GM12878 (cell line): ENCODE results near the gene PSMB9. TPM values are rescaled to one million over a fixed set of nuclear protein-coding genes. Genes with fewer than 3 reads are reported as not detected.

Source experiments
- ATAC-seq: fragments of 200-7000 bp; cut with Tn5 transposase; 3 replicates; pipeline ENCODE4 v1.9.1; 2020; ENCODE audit warnings: mild to moderate bottlenecking, moderate library complexity
- BruUV-seq: library from RNA; stranded (reverse); fragments of 400-500 nt; replicated peaks from 2 replicates; lab custom pipeline; 2021; lab: Mats Ljungman, UMichigan
- CTCF ChIA-PET: fragments of 300-600 bp; sonication (Branson Sonifier 250); formaldehyde crosslinking; extraction: SDS; loops from one replicate; lab custom pipeline; 2021; ENCODE audit warnings: inconsistent platforms; lab: Yijun Ruan, JAX
- POLR2A ChIA-PET: fragments of 350-600 bp; formaldehyde crosslinking; extraction: SDS; loops from one replicate; lab custom pipeline; 2021; ENCODE audit warnings: inconsistent platforms; lab: Charles Lee
- RAD21 ChIA-PET: fragments of 300-600 bp; sonication (Branson Sonifier 250); formaldehyde crosslinking; loops from one replicate; lab custom pipeline; 2023; ENCODE audit warnings: antibody characterized with exemption; ENCODE audit not compliant: unreplicated experiment; lab: Charles Lee
- SMC1A ChIA-PET: fragments of 300-600 bp; sonication (Branson Sonifier 250); formaldehyde crosslinking; loops from one replicate; lab custom pipeline; 2023; ENCODE audit not compliant: unreplicated experiment, uncharacterized antibody; lab: Charles Lee
- DNase-seq: peaks from one replicate; pipeline ENCODE4 v3.0.0-alpha.2; 2011; ENCODE audit warnings: low read depth, low spot score
- FAIRE-seq: peaks from 3 replicates; lab custom pipeline; 2011; peaks lifted over from hg19 to GRCh38; lab: Jason Lieb, UNC
- H2AFZ ChIP-seq: 2 replicates; pipeline ENCODE4 v1.6.0; 2011; ENCODE audit warnings: low read depth, low read length, control low read depth; ENCODE audit not compliant: control insufficient read depth
- H3K27ac ChIP-seq: 2 replicates; pipeline ENCODE4 v1.5.1; 2011; ENCODE audit warnings: control low read depth; ENCODE audit not compliant: control insufficient read depth, insufficient read depth
- H3K27me3 ChIP-seq, 2 experiments: replicated peaks in 1 of 2; 2 replicates each; pipeline versions ENCODE4 v1.6.0 to v1.6.1; 2011; ENCODE audit warnings: low read length in 1 of 2; ENCODE audit not compliant: control insufficient read depth in 2 of 2, insufficient read depth in 2 of 2
- H3K36me3 ChIP-seq, 2 experiments: 2 replicates each; pipeline ENCODE4 v1.5.1; 2011; ENCODE audit warnings: low read length in 1 of 2; ENCODE audit not compliant: control insufficient read depth in 2 of 2, insufficient read depth in 2 of 2
- H3K4me1 ChIP-seq: 2 replicates; pipeline ENCODE4 v1.6.1; 2011; ENCODE audit warnings: mild to moderate bottlenecking, low read length, moderate library complexity, mixed read lengths; ENCODE audit not compliant: control insufficient read depth, insufficient read depth
- H3K4me2 ChIP-seq: 2 replicates; pipeline ENCODE4 v1.6.0; 2011; ENCODE audit warnings: control low read depth; ENCODE audit not compliant: control insufficient read depth, insufficient read depth
- H3K4me3 ChIP-seq: fragments of 200-600 bp; sonication (generic); 2 replicates; pipeline ENCODE4 v1.5.1; 2016
- H3K79me2 ChIP-seq: 2 replicates; pipeline ENCODE4 v1.6.0; 2011; ENCODE audit warnings: low read length; ENCODE audit not compliant: control insufficient read depth, insufficient read depth
- H3K9ac ChIP-seq: 2 replicates; pipeline ENCODE4 v1.8.0; 2011; ENCODE audit warnings: low read length, control low read depth, mixed read lengths; ENCODE audit not compliant: control insufficient read depth, insufficient read depth
- H3K9me3 ChIP-seq: replicated peaks from 3 replicates; pipeline ENCODE4 v1.5.1; 2011; ENCODE audit warnings: mild to moderate bottlenecking, low read length; ENCODE audit not compliant: control insufficient read depth, insufficient read depth
- H4K20me1 ChIP-seq: 2 replicates; pipeline ENCODE4 v1.6.0; 2011; ENCODE audit not compliant: control insufficient read depth, insufficient read depth
- POLR2AphosphoS5 ChIP-seq: IDR thresholded peaks from 2 replicates; pipeline ENCODE4 v1.6.1; 2011; ENCODE audit warnings: mild to moderate bottlenecking, low read length, inconsistent platforms
- RELB ChIP-seq: fragments of 450-650 bp; IDR thresholded peaks from 2 replicates; pipeline ENCODE4 v1.6.1; 2017; ENCODE audit warnings: low read depth, mild to moderate bottlenecking, moderate library complexity
- SP1 ChIP-seq: IDR thresholded peaks from one replicate; pipeline ENCODE4 v1.6.1; 2011; ENCODE audit warnings: low read depth, low read length
- WGBS: methylation state at CpG from one replicate; pipeline ENCODE4 v1.1.6; 2016; ENCODE audit warnings: low lambda C conversion rate; ENCODE audit not compliant: insufficient replicate concordance, insufficient coverage; ENCODE audit errors: missing lambda C conversion rate; 5-methylcytosine and 5-hydroxymethylcytosine counted together
- in situ Hi-C: fragments of 300-500 bp; cut with MboI; formaldehyde crosslinking; loops from 9 replicates; pipeline ENCODE4 v1.14.3; 2018; ENCODE audit warnings: mixed read lengths
- intact Hi-C: fragments of 100-400 bp; cut with micrococcal nuclease; formaldehyde crosslinking; loops from one replicate; pipeline ENCODE4 v1.14.2; 2022; ENCODE audit not compliant: unreplicated experiment
- polyA plus RNA-seq, 11 experiments: library from polyadenylated mRNA; depleted of rRNA in 4 of 11; unstranded in 6 of 11; stranded (reverse) in 5 of 11; fragments of >200 nt; fragmentation: Nextera tagmentation in 4 of 11; fragmentation: Illumina TruSeq in 1 of 11; extraction: Ambion mirVana in 4 of 11; extraction: Trizol in 1 of 11; gene quantifications; 1 replicate in 1 of 11; 2 replicates in 10 of 11; pipeline versions ENCODE4 v1.2.1 to v1.2.3, GENCODE V29; 2011 to 2016; ENCODE audit warnings: inconsistent platforms in 2 of 11, missing spikeins in 2 of 11, low read depth in 1 of 11
- total RNA-seq, 4 experiments: library from RNA; depleted of rRNA in 3 of 4; stranded (reverse); fragments of >200 nt in 3 of 4; fragmentation: Illumina TruSeq in 1 of 4; extraction: Trizol in 1 of 4; gene quantifications; 2 replicates each; pipeline versions ENCODE4 v1.2.1 to v1.2.3, GENCODE V29; 2013 to 2021
- TF ChIP-seq, protein P1 (sequence below): fragments of 450-650 bp; formaldehyde crosslinking; IDR thresholded peaks from 2 replicates; pipeline ENCODE4 v1.5.0; 2022; ENCODE audit warnings: mild to moderate bottlenecking, missing genetic modification characterization

PSMB9 gene
- total and polyA plus RNA-seq, 10 of the 15 experiments (the other 5 are each of a cell fraction or from before 2014, with no cell fraction given), result 167 to 517 (median 275) TPM

GRCh38 chr6:32829495-32829894 lies 24.5 kb upstream of the PSMB9 start:
- Histone ChIP-seq H4K20me1 (no peaks in the 10 kb centered on the region), H2AFZ (no peak overlapping the region), H3K9ac (no peak overlapping the region), H3K27ac (no peak overlapping the region), H3K79me2 (peaks cover 5% of the 10 kb centered on the region), H3K4me1 (peaks cover 8% of the 10 kb centered on the region; the same call in 1 of the 2 replicates), H3K36me3 (peaks cover 9 to 45% of the 10 kb centered on the region in 2 experiments), H3K9me3 (no peaks in the 10 kb centered on the region; the same call in 2 of the 3 replicates), H3K4me3 (no peak overlapping the region), H3K27me3 (no peaks in the 10 kb centered on the region), H3K4me2 (no peak overlapping the region)
- in situ Hi-C loops (no loop called here), intact Hi-C loops (loop anchor here (5.0 kb wide), 1 partner anchor 38 kb away; no protein-coding TSS in a partner anchor)
- ChIA-PET RAD21 (no interaction called here), CTCF (no interaction called here), POLR2A (no interaction called here), SMC1A (no interaction called here)
- TF ChIP-seq, protein P1, sequence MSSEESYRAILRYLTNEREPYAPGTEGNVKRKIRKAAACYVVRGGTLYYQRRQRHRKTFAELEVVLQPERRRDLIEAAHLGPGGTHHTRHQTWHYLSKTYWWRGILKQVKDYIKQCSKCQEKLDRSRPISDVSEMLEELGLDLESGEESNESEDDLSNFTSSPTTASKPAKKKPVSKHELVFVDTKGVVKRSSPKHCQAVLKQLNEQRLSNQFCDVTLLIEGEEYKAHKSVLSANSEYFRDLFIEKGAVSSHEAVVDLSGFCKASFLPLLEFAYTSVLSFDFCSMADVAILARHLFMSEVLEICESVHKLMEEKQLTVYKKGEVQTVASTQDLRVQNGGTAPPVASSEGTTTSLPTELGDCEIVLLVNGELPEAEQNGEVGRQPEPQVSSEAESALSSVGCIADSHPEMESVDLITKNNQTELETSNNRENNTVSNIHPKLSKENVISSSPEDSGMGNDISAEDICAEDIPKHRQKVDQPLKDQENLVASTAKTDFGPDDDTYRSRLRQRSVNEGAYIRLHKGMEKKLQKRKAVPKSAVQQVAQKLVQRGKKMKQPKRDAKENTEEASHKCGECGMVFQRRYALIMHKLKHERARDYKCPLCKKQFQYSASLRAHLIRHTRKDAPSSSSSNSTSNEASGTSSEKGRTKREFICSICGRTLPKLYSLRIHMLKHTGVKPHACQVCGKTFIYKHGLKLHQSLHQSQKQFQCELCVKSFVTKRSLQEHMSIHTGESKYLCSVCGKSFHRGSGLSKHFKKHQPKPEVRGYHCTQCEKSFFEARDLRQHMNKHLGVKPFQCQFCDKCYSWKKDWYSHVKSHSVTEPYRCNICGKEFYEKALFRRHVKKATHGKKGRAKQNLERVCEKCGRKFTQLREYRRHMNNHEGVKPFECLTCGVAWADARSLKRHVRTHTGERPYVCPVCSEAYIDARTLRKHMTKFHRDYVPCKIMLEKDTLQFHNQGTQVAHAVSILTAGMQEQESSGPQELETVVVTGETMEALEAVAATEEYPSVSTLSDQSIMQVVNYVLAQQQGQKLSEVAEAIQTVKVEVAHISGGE (CRISPR knock-in tag), result no peak
- TF ChIP-seq POLR2AphosphoS5, result peak; percentile 4; the same call in 1 of the 2 replicates
- TF ChIP-seq RELB, result no peak
- TF ChIP-seq SP1, result no peak
- no TSS peak for BruUV-seq
- ATAC-seq (no peak), FAIRE-seq (no peak), DNase-seq (no peak)
- 81% methylated on average over 7 of the region's 7 CpGs for WGBS
